ENCODE measurements around the gene CD99. TPM values are rescaled to one million over a fixed set of nuclear protein-coding genes. Genes with fewer than 3 reads are reported as not detected.
A peak's percentile ranks its signal among the peaks of the same experiment; 100 is the strongest.

CD99 gene
- total RNA-seq, 1 experiment from 2014 or later = 92.1 TPM

GRCh38 chrX:2710041-2710840 lies 19.1 kb downstream of the CD99 start:
- Histone ChIP-seq H4K8ac (replicated peaks; ENCODE audit: insufficient read length, low read depth, low read length) (no peak overlapping the region), H3K79me2 (ENCODE audit: insufficient read depth, low read length) (no peaks in the 10 kb centered on the region), H2BK20ac (ENCODE audit: low read depth, low read length, poor library complexity, severe bottlenecking) (no peak overlapping the region), H3K4me2 (ENCODE audit: insufficient read depth, insufficient read length, low read length) (no peak overlapping the region), H2BK15ac (ENCODE audit: low read depth, low read length) (no peak overlapping the region), H3K23ac (ENCODE audit: insufficient read length, low read depth, low read length) (no peak overlapping the region), H3K27ac (ENCODE audit: insufficient read length, low read depth, low read length) (no peak overlapping the region), H2BK120ac (ENCODE audit: low read depth, low read length, poor library complexity, severe bottlenecking) (no peak overlapping the region), H2AK5ac (ENCODE audit: insufficient read length, low read length) (no peak overlapping the region), H3K4me1 (ENCODE audit: insufficient read depth, low read length) (peaks cover 15% of the 10 kb centered on the region; the same call in 1 of the 2 replicates), H3T11ph (ENCODE audit: low read length) (no peak overlapping the region), H3K14ac (ENCODE audit: insufficient read depth, low read length) (peak overlapping the region; percentile 6; the same call in 1 of the 2 replicates), H2BK5ac (ENCODE audit: insufficient read length, low read length) (no peak overlapping the region), H3K9me3 (ENCODE audit: control insufficient read depth, low read depth, low read length) (no peaks in the 10 kb centered on the region), H4K20me1 (ENCODE audit: control insufficient read depth, insufficient read depth, insufficient read length) (no peaks in the 10 kb centered on the region), H3K23me2 (ENCODE audit: insufficient read length, low read depth, low read length, poor library complexity, severe bottlenecking) (no peaks in the 10 kb centered on the region), H4K91ac (ENCODE audit: insufficient read length, low read depth, low read length) (no peak overlapping the region), H3K27me3 (ENCODE audit: insufficient read depth, low read length) (no peaks in the 10 kb centered on the region), H2AFZ (ENCODE audit: low read length) (no peak overlapping the region), H2BK12ac (ENCODE audit: insufficient read length, low read depth, low read length) (no peak overlapping the region), H3K18ac (ENCODE audit: insufficient read length, low read depth, low read length) (peak overlapping the region; percentile 23), H3K4ac (ENCODE audit: low read depth, low read length) (no peak overlapping the region), H4K5ac (ENCODE audit: insufficient read length, low read depth, low read length) (no peak overlapping the region), H3K9ac (ENCODE audit: extremely low read depth, insufficient read length, low read length) (no peak overlapping the region), H3K56ac (ENCODE audit: insufficient read length, low read depth, low read length) (no peak overlapping the region), H3K79me1 (ENCODE audit: insufficient read depth, low read depth, low read length, poor library complexity, severe bottlenecking) (no peaks in the 10 kb centered on the region)
- Mint-ChIP-seq H3K4me1 (peaks cover 39 to 46% of the 10 kb centered on the region in 2 experiments), H3K27ac (peak overlapping the region; percentile 49 to 93 (median 87)), H3K27me3 (ENCODE audit: low read depth) (no peaks in the 10 kb centered on the region; the same call in 1 of the 2 replicates), H3K9me3 (no peaks in the 10 kb centered on the region; a peak in 1 of 5 replicates), H3K4me3 (no peak overlapping the region), H3K36me3 (ENCODE audit: insufficient read depth in 1 of 3, low read depth in 3 of 3) (peaks cover 5 to 10% (median 6%) of the 10 kb centered on the region in 3 experiments; a peak in 5 of 7 replicates)
- no CpG with 5 or more reads among the region's 15 CpGs for WGBS (ENCODE audit: extremely low coverage, insufficient read length, low lambda C conversion rate)
- no peak for DNase-seq
- TF ChIP-seq, protein P1, sequence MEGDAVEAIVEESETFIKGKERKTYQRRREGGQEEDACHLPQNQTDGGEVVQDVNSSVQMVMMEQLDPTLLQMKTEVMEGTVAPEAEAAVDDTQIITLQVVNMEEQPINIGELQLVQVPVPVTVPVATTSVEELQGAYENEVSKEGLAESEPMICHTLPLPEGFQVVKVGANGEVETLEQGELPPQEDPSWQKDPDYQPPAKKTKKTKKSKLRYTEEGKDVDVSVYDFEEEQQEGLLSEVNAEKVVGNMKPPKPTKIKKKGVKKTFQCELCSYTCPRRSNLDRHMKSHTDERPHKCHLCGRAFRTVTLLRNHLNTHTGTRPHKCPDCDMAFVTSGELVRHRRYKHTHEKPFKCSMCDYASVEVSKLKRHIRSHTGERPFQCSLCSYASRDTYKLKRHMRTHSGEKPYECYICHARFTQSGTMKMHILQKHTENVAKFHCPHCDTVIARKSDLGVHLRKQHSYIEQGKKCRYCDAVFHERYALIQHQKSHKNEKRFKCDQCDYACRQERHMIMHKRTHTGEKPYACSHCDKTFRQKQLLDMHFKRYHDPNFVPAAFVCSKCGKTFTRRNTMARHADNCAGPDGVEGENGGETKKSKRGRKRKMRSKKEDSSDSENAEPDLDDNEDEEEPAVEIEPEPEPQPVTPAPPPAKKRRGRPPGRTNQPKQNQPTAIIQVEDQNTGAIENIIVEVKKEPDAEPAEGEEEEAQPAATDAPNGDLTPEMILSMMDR (conservative IDR thresholded peaks at IDR 0.05) = no peak
